Astrocyte of the cerebellum (primary cell): Measurements from ENCODE around the gene PTPRT.

Experiments
- DNase-seq: peaks from one replicate; pipeline ENCODE4 v3.0.0-alpha.2; 2011; ENCODE audit warnings: low read depth
- H3K4me3 ChIP-seq: 2 replicates; pipeline ENCODE4 v1.5.1; 2011; ENCODE audit warnings: mild to moderate bottlenecking, low read depth, low read length, moderate library complexity
- in situ Hi-C: cut with HindIII; loops from 2 replicates; pipeline ENCODE4 v1.10.0; 2017; ENCODE audit warnings: low sequenced_read_pairs
- TF ChIP-seq, protein P1 (sequence below): IDR thresholded peaks from 2 replicates; pipeline ENCODE4 v1.5.1; 2012; ENCODE audit warnings: low read length, low read depth, moderate library complexity, mild to moderate bottlenecking; ENCODE audit errors: missing control alignments

Gene PTPRT

DNA sequence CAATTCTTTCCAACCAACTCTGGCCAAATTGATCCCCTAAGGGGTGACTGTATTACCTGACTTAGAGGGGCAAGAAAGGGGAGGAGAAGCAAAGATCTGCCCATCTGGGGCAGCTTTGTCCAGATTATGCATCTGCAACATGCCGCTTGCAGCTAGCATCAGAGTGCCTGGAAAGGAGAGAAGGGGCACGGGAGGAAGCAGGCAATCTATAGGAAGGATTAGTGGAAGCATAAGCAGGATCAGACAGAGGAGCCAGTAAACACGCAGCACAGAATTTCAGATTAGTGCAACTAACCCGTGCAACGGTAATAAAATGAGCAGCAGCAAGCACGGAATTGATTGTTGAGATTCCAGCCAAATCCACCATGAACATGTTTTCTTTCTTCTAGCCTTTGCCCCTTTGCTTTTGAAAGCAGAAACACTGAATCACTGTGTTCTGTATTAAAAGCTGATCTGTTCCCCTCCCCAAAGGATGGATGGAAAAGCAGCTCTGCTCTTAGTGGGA lies 927.9 kb downstream of the PTPRT start:
- DNase-seq, result no peak
- no peak overlapping the region for H3K4me3 ChIP-seq
- TF ChIP-seq, protein P1, sequence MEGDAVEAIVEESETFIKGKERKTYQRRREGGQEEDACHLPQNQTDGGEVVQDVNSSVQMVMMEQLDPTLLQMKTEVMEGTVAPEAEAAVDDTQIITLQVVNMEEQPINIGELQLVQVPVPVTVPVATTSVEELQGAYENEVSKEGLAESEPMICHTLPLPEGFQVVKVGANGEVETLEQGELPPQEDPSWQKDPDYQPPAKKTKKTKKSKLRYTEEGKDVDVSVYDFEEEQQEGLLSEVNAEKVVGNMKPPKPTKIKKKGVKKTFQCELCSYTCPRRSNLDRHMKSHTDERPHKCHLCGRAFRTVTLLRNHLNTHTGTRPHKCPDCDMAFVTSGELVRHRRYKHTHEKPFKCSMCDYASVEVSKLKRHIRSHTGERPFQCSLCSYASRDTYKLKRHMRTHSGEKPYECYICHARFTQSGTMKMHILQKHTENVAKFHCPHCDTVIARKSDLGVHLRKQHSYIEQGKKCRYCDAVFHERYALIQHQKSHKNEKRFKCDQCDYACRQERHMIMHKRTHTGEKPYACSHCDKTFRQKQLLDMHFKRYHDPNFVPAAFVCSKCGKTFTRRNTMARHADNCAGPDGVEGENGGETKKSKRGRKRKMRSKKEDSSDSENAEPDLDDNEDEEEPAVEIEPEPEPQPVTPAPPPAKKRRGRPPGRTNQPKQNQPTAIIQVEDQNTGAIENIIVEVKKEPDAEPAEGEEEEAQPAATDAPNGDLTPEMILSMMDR, result no peak
- in situ Hi-C loops, result no loop called here

DNA sequence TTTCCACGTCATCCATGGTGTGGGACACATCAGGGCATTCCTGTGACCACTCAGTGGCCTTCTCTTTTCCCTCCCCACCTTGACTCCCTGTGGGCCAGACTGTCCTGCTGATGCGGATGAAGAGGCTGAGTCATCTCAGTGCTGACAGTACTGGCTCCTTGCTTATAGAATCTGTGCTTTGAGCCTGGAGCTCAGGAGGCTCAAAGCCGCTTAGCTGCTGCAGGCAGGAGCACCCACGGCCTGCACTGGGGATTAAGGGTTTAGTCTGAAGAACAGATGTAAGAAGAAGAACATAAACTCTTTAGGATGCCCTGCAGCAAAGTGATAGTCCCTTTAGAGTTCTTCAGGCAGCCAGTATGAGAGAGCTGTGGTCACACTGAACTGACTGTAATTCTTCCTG lies 929.5 kb downstream of the PTPRT start:
- no peak for DNase-seq
- H3K4me3 ChIP-seq, result no peak overlapping the region
- TF ChIP-seq, protein P1, result no peak
- in situ Hi-C loops, result no loop called here

DNA sequence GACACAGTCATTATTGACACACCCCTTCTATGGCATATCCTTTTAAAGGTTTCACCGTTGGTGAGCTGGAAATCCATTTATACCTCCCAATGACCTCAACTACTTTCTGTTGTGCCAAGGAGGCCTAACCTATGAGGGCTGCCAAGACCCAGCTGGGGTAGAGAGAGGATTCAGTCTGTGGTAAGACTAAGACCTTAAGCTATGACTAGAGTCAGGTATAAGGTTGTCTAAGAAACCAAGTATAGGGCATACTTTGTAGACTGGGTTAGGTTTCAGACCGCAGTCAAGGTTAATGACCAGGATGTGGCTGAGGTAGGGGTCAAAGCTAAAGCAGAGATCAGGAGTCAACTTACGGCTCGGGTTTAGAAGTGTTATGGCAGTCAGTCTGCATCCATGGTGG lies 930.3 kb downstream of the PTPRT start:
- TF ChIP-seq, protein P1, result no peak
- DNase-seq, result no peak
- in situ Hi-C loops, result no loop called here
- no peak overlapping the region for H3K4me3 ChIP-seq

DNA sequence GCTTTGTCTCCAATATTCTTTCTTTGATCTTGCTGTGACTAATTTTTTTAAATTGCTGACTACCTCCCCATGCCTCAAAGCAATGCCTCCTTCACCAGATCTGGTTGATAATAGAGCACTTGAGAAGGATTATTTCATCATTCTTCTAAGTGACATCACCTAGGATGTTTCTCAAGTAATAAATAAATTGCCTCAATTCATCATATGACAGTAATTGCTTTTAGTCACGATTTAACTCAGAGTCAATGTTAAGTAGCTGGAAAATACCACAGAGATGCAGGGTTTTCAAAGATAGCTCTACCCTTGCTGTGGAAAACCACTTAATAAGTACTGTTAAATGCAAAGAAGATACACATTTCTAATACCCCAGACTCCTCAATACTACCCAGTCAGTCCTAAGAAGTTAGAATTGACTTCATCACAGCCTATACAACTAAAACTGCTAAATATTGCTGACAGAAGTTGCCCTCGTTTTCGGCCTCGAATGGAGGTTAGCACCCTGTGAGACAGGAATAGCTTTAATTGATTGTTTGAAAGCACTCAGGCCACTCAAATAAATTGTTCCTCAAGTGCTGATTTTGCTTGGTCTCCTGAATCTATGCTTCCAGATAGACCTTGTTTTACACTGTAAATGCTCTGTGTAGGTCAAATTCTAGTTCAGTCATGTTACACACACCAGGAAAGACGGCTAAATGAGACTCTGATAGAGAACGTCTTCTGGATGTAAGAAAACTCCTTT lies 931.0 kb downstream of the PTPRT start:
- H3K4me3 ChIP-seq, result no peak overlapping the region
- in situ Hi-C loops, result no loop called here
- no peak for DNase-seq
- TF ChIP-seq, protein P1, result no peak

DNA sequence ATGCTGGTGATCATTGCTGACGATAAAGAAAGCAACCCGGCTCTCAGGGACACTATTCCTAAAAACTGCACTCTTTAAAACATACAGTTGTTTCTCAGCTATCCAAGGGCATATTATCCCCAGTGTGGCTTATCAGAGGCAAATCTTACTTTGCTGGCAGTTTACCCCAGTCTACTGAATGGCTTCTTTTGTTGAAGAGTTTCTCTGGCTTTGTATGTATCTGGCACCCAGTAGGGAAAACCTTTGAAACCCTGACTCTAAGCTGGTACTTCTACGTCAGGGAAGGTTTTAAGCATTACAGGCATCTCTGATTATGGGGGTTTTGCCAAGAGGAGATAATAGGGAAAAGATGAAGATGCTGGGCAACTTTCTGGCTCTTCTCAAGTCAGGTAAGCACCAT lies 933.9 kb downstream of the PTPRT start:
- no peak for DNase-seq
- TF ChIP-seq, protein P1, result no peak
- in situ Hi-C loops, result no loop called here
- H3K4me3 ChIP-seq, result no peak overlapping the region

DNA sequence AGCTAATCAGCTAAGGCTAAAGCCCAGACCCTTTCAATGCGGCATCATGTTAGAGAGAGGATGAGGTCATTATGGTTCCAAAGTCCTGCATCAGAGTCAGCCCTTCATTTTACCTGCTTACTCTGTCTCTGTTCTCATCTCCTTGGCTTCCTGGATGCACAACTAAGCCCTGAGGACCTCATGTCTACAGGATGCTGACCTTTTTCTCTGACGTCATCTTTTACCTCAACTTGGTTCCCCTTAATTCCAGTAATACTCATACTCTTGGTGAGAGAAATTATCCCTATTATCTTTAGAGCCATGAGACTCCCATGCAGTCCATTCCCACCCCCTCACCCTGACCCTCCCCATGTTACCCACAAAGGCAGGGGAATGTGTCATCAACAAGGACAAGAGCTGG lies 935.0 kb downstream of the PTPRT start:
- in situ Hi-C loops, result no loop called here
- no peak overlapping the region for H3K4me3 ChIP-seq
- TF ChIP-seq, protein P1, result no peak
- no peak for DNase-seq
